ENCODE results near the gene CCDC15. TPM values are rescaled to one million over a fixed set of nuclear protein-coding genes. Genes with fewer than 3 reads are reported as not detected.

CCDC15 gene
- polyA plus RNA-seq, 1 donor = 2.5 TPM

- peak overlapping the region; percentile 89 for H3K27ac ChIP-seq (ENCODE audit: low read length)
- peak in 1 of 2 donors; percentile 44 for DNase-seq
- H3K36me3 ChIP-seq (ENCODE audit: control insufficient read depth, insufficient read depth, low read length) = peaks cover 7% of the 10 kb centered on the region
- no peaks in the 10 kb centered on the region for H3K27me3 ChIP-seq (ENCODE audit: control insufficient read depth, insufficient read depth, low read length)
- H3K4me1 ChIP-seq (ENCODE audit: control insufficient read depth, insufficient read depth, low read length) = peaks cover 58% of the 10 kb centered on the region
- H3K9me3 ChIP-seq (ENCODE audit: control insufficient read depth, low read depth, low read length) = no peaks in the 10 kb centered on the region
- no CpG with 5 or more reads among the region's 7 CpGs for whole genome bisulfite sequencing (ENCODE audit: insufficient coverage, low lambda C conversion rate)
- no peak overlapping the region for H3K4me3 ChIP-seq (ENCODE audit: low read length)
Observed at GRCh38 chr11:125075242-125075625, 121.2 kb downstream of the CCDC15 start.

GRCh38 chr11:125075900-125076317, 121.9 kb downstream of the CCDC15 start:
- H3K27me3 ChIP-seq (ENCODE audit: control insufficient read depth, insufficient read depth, low read length) = no peaks in the 10 kb centered on the region
- H3K4me3 ChIP-seq (ENCODE audit: low read length) = no peak overlapping the region
- WGBS (ENCODE audit: insufficient coverage, low lambda C conversion rate) = no CpG with 5 or more reads among the region's 11 CpGs
- peak in 1 of 2 donors; percentile 70 for DNase-seq
- H3K4me1 ChIP-seq (ENCODE audit: control insufficient read depth, insufficient read depth, low read length) = peaks cover 51% of the 10 kb centered on the region
- peak overlapping the region; percentile 89 for H3K27ac ChIP-seq (ENCODE audit: low read length)
- no peaks in the 10 kb centered on the region for H3K9me3 ChIP-seq (ENCODE audit: control insufficient read depth, low read depth, low read length)
- H3K36me3 ChIP-seq (ENCODE audit: control insufficient read depth, insufficient read depth, low read length) = peaks cover 7% of the 10 kb centered on the region

- H3K9me3 ChIP-seq (ENCODE audit: control insufficient read depth, low read depth, low read length) = no peaks in the 10 kb centered on the region
- H3K27ac ChIP-seq (ENCODE audit: low read length) = no peak overlapping the region
- no CpG with 5 or more reads among the region's 14 CpGs for WGBS (ENCODE audit: insufficient coverage, low lambda C conversion rate)
- no peak overlapping the region for H3K4me3 ChIP-seq (ENCODE audit: low read length)
- H3K36me3 ChIP-seq (ENCODE audit: control insufficient read depth, insufficient read depth, low read length) = peaks cover 7% of the 10 kb centered on the region
- no peaks in the 10 kb centered on the region for H3K27me3 ChIP-seq (ENCODE audit: control insufficient read depth, insufficient read depth, low read length)
- DNase-seq = no peak
- H3K4me1 ChIP-seq (ENCODE audit: control insufficient read depth, insufficient read depth, low read length) = peaks cover 45% of the 10 kb centered on the region
Observed at GRCh38 chr11:125076378-125076945, 122.5 kb downstream of the CCDC15 start.

- Histone ChIP-seq H3K9me3 (ENCODE audit: control insufficient read depth, low read depth, low read length) (no peaks in the 10 kb centered on the region), H3K36me3 (ENCODE audit: control insufficient read depth, insufficient read depth, low read length) (peaks cover 9% of the 10 kb centered on the region), H3K4me1 (ENCODE audit: control insufficient read depth, insufficient read depth, low read length) (peaks cover 35% of the 10 kb centered on the region), H3K4me3 (ENCODE audit: low read length) (no peak overlapping the region), H3K27ac (ENCODE audit: low read length) (no peak overlapping the region), H3K27me3 (ENCODE audit: control insufficient read depth, insufficient read depth, low read length) (no peaks in the 10 kb centered on the region)
- no peak for DNase-seq
- no CpG with 5 or more reads among the region's 11 CpGs for WGBS (ENCODE audit: insufficient coverage, low lambda C conversion rate)
Observed at GRCh38 chr11:125078016-125078415, 124.0 kb downstream of the CCDC15 start.

GRCh38 chr11:125078516-125079140, 124.6 kb downstream of the CCDC15 start:
- no peak for DNase-seq
- peaks cover 12% of the 10 kb centered on the region for H3K36me3 ChIP-seq (ENCODE audit: control insufficient read depth, insufficient read depth, low read length)
- WGBS (ENCODE audit: insufficient coverage, low lambda C conversion rate) = no CpG with 5 or more reads among the region's 14 CpGs
- no peak overlapping the region for H3K4me3 ChIP-seq (ENCODE audit: low read length)
- no peak overlapping the region for H3K27ac ChIP-seq (ENCODE audit: low read length)
- peaks cover 29% of the 10 kb centered on the region for H3K4me1 ChIP-seq (ENCODE audit: control insufficient read depth, insufficient read depth, low read length)
- no peaks in the 10 kb centered on the region for H3K27me3 ChIP-seq (ENCODE audit: control insufficient read depth, insufficient read depth, low read length)
- no peaks in the 10 kb centered on the region for H3K9me3 ChIP-seq (ENCODE audit: control insufficient read depth, low read depth, low read length)

- H3K36me3 ChIP-seq (ENCODE audit: control insufficient read depth, insufficient read depth, low read length) = peaks cover 16% of the 10 kb centered on the region
Observed at GRCh38 chr11:125079151-125079877, 125.3 kb downstream of the CCDC15 start.

GRCh38 chr11:125079878-125080530, 126.0 kb downstream of the CCDC15 start:
- 100% methylated on average over 3 of the region's 12 CpGs for WGBS (ENCODE audit: insufficient coverage, low lambda C conversion rate)
- Histone ChIP-seq H3K4me3 (ENCODE audit: low read length) (no peak overlapping the region), H3K27ac (ENCODE audit: low read length) (no peak overlapping the region), H3K36me3 (ENCODE audit: control insufficient read depth, insufficient read depth, low read length) (peaks cover 20% of the 10 kb centered on the region), H3K4me1 (ENCODE audit: control insufficient read depth, insufficient read depth, low read length) (peaks cover 18% of the 10 kb centered on the region), H3K9me3 (ENCODE audit: control insufficient read depth, low read depth, low read length) (no peaks in the 10 kb centered on the region), H3K27me3 (ENCODE audit: control insufficient read depth, insufficient read depth, low read length) (no peaks in the 10 kb centered on the region)
- DNase-seq = no peak

More at GRCh38 chr11:125079151-125079877, 125.3 kb downstream of the CCDC15 start:
- WGBS (ENCODE audit: insufficient coverage, low lambda C conversion rate) = 100% methylated on average over 1 of the region's 18 CpGs
- no peak overlapping the region for H3K4me3 ChIP-seq (ENCODE audit: low read length)
- H3K27ac ChIP-seq (ENCODE audit: low read length) = no peak overlapping the region
- no peaks in the 10 kb centered on the region for H3K9me3 ChIP-seq (ENCODE audit: control insufficient read depth, low read depth, low read length)
- peaks cover 22% of the 10 kb centered on the region for H3K4me1 ChIP-seq (ENCODE audit: control insufficient read depth, insufficient read depth, low read length)
- no peaks in the 10 kb centered on the region for H3K27me3 ChIP-seq (ENCODE audit: control insufficient read depth, insufficient read depth, low read length)
- DNase-seq = no peak

GRCh38 chr11:125080531-125080911, 126.5 kb downstream of the CCDC15 start:
- Histone ChIP-seq H3K36me3 (ENCODE audit: control insufficient read depth, insufficient read depth, low read length) (peaks cover 25% of the 10 kb centered on the region), H3K4me3 (ENCODE audit: low read length) (no peak overlapping the region), H3K27me3 (ENCODE audit: control insufficient read depth, insufficient read depth, low read length) (no peaks in the 10 kb centered on the region), H3K4me1 (ENCODE audit: control insufficient read depth, insufficient read depth, low read length) (peaks cover 13% of the 10 kb centered on the region), H3K27ac (ENCODE audit: low read length) (no peak overlapping the region), H3K9me3 (ENCODE audit: control insufficient read depth, low read depth, low read length) (no peaks in the 10 kb centered on the region)
- WGBS (ENCODE audit: insufficient coverage, low lambda C conversion rate) = no CpG with 5 or more reads among the region's 12 CpGs
- DNase-seq = no peak

GRCh38 chr11:125081098-125081798, 127.2 kb downstream of the CCDC15 start:
- peaks cover 5% of the 10 kb centered on the region for H3K4me1 ChIP-seq (ENCODE audit: control insufficient read depth, insufficient read depth, low read length)
- H3K9me3 ChIP-seq (ENCODE audit: control insufficient read depth, low read depth, low read length) = no peaks in the 10 kb centered on the region
- H3K27me3 ChIP-seq (ENCODE audit: control insufficient read depth, insufficient read depth, low read length) = no peaks in the 10 kb centered on the region
- DNase-seq = no peak
- peaks cover 25% of the 10 kb centered on the region for H3K36me3 ChIP-seq (ENCODE audit: control insufficient read depth, insufficient read depth, low read length)
- WGBS (ENCODE audit: insufficient coverage, low lambda C conversion rate) = no CpG with 5 or more reads among the region's 14 CpGs
- no peak overlapping the region for H3K27ac ChIP-seq (ENCODE audit: low read length)
- no peak overlapping the region for H3K4me3 ChIP-seq (ENCODE audit: low read length)

GRCh38 chr11:125082040-125082439, 128.0 kb downstream of the CCDC15 start:
- no peak overlapping the region for H3K4me3 ChIP-seq (ENCODE audit: low read length)
- DNase-seq = no peak
- H3K27me3 ChIP-seq (ENCODE audit: control insufficient read depth, insufficient read depth, low read length) = no peaks in the 10 kb centered on the region
- no CpG with 5 or more reads among the region's 5 CpGs for WGBS (ENCODE audit: insufficient coverage, low lambda C conversion rate)
- no peaks in the 10 kb centered on the region for H3K9me3 ChIP-seq (ENCODE audit: control insufficient read depth, low read depth, low read length)
- H3K4me1 ChIP-seq (ENCODE audit: control insufficient read depth, insufficient read depth, low read length) = no peaks in the 10 kb centered on the region
- H3K36me3 ChIP-seq (ENCODE audit: control insufficient read depth, insufficient read depth, low read length) = peaks cover 33% of the 10 kb centered on the region
- H3K27ac ChIP-seq (ENCODE audit: low read length) = no peak overlapping the region

Data from large intestine (tissue), 3 donors.